ELF-1 (cell line): ENCODE data around the gene SLC22A4.
A peak's percentile ranks its signal among the peaks of the same experiment; 100 is the strongest.

ENCODE experiments used
- DNase-seq: peaks from one replicate; pipeline ENCODE4 v3.0.0-alpha.2; 2016; ENCODE audit warnings: low read depth, low spot score

The SLC22A4 gene

GRCh38 chr5:132275367-132276220 lies 18.6 kb upstream of the SLC22A4 start:
- no peak for DNase-seq

- DNase-seq, result no peak
Observed at GRCh38 chr5:132277256-132277655, 16.9 kb upstream of the SLC22A4 start.

GRCh38 chr5:132277971-132278853 lies 16.0 kb upstream of the SLC22A4 start:
- DNase-seq, result no peak

GRCh38 chr5:132279801-132280200 lies 14.4 kb upstream of the SLC22A4 start:
- no peak for DNase-seq

GRCh38 chr5:132280371-132281240 lies 13.6 kb upstream of the SLC22A4 start:
- no peak for DNase-seq

GRCh38 chr5:132281856-132282614 lies 12.2 kb upstream of the SLC22A4 start:
- DNase-seq, result peak; percentile 0

GRCh38 chr5:132283423-132284043 lies 10.7 kb upstream of the SLC22A4 start:
- DNase-seq, result no peak

- DNase-seq, result no peak
Observed at GRCh38 chr5:132289097-132289496, 5.1 kb upstream of the SLC22A4 start.

- no peak for DNase-seq
Observed at GRCh38 chr5:132291026-132291425, 3.2 kb upstream of the SLC22A4 start.

GRCh38 chr5:132293066-132293991 lies 865 bp upstream of the SLC22A4 start:
- peak; percentile 92 for DNase-seq

GRCh38 chr5:132294728-132295504 lies 722 bp downstream of the SLC22A4 start:
- peak; percentile 76 for DNase-seq

GRCh38 chr5:132295505-132296411 lies 1.6 kb downstream of the SLC22A4 start:
- no peak for DNase-seq

GRCh38 chr5:132296412-132297016 lies 2.3 kb downstream of the SLC22A4 start:
- DNase-seq, result no peak

GRCh38 chr5:132297211-132297940 lies 3.2 kb downstream of the SLC22A4 start:
- no peak for DNase-seq

GRCh38 chr5:132298298-132299212 lies 4.4 kb downstream of the SLC22A4 start:
- no peak for DNase-seq
